ENCODE results near the gene FCER2.
A peak's percentile ranks its signal among the peaks of the same experiment; 100 is the strongest.

Gene FCER2

GRCh38 chr19:7703332-7703731, 1.4 kb upstream of the FCER2 start:
- DNase-seq (ENCODE audit: low read depth in 2 of 2) = no peak

DNA sequence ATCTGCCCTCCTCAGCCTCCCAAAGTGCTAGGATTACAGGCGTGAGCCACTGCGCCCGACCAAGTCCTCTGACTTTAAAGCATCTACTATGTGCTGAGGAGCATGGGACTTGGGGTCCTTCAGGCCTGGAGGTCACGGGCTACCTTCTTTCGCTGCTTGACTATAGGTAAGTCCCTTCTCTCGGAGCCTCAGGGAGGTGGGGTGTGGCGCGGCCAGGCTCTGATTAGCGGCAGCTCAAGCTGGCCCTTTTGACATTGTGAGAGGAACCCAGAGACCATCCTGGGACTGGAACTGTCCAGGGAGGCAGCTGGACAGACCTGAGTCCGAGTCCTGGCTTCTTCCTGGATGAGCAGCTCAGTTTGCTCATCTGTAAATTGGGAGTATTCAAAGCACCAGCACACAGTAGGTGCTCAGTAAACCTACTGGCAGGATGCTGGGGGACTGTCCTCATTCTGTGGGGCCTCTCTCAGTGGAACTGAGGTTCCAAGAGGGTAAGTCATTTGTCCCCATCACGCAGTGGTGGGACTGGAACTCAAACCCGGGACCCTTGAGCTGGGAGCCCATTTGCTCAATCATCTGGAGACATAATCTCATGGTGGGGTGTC, 780 bp downstream of the FCER2 start:
- no peak for DNase-seq (ENCODE audit: low read depth in 2 of 2)

- peak; percentile 28 to 45 for DNase-seq (ENCODE audit: low read depth in 2 of 2)
Measured at GRCh38 chr19:7699417-7700401, 2.2 kb downstream of the FCER2 start.

GRCh38 chr19:7699003-7699402, 2.9 kb downstream of the FCER2 start:
- no peak for DNase-seq (ENCODE audit: low read depth in 2 of 2)

DNA sequence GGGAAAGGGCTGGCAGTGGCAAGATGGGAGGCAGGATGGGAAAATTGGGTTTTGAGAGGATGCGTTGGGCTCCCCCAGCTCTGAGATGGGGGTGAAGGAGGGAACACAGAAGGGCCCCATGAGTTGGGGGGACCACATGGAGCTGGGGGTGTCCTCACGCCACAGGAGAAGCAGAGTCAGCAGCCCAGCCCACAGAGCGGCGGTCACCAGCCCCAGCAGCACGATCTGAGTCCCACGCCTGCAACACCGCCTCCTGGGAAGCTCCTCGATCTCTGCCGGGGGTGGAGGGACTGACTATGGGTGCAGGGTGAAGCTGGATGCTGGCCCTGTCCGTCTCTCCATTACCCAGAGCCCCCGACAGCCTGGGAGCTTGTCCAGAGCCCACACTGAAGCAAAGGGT, 3.3 kb downstream of the FCER2 start:
- no peak for DNase-seq (ENCODE audit: low read depth in 2 of 2)

GRCh38 chr19:7697721-7698287, 4.1 kb downstream of the FCER2 start:
- no peak for DNase-seq (ENCODE audit: low read depth in 2 of 2)

DNA sequence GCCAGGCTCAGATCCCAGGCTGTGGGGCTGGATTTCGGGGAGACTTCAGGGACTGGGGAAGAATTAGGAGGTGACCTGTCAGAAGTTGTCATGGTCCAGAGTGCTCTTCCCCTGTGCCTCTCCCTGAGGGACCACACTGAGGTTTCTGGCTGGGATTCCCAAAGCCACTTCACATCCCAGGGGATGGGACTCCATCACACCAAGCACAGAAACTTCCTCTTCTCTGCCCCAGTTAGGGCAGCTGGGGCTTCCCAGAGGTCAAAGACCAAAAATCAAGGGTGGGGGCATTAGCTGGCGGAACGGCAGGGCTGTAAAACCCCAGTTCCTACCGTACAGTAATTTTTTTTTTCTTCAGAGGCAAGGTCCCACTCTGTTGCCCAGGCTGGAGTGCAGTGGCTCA, 7.4 kb downstream of the FCER2 start:
- DNase-seq (ENCODE audit: low read depth in 2 of 2) = no peak

DNA sequence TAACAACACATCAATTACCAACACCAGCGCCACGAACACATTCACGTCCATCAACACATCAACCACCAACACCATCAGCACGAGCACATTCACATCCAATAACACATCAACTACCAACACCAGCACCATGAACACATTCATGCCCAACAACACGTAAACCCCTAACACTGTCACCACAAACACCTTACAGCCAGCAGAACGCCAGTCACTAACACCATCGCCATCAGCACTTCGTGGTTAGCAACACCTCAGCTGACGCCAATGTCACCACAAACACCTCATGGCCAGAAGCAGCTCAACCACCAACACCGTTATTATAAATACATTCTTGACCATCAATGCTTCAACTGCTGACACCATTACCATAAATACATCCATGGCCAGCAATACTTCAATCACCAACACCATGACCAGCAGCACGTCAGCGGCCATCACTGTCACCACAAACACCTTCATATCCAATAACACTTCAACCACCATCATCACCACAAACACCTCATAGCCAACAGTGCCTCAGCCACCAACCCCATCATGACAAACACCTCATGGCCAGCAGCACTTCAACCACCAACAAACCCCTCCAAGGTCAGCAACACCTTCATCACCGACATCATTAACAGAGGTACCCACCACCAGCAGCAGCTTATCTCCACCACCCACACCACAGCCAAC, 9.4 kb downstream of the FCER2 start:
- DNase-seq (ENCODE audit: low read depth in 2 of 2) = no peak

- no peak for DNase-seq (ENCODE audit: low read depth in 2 of 2)
Measured at GRCh38 chr19:7691497-7691896, 10.4 kb downstream of the FCER2 start.

DNA sequence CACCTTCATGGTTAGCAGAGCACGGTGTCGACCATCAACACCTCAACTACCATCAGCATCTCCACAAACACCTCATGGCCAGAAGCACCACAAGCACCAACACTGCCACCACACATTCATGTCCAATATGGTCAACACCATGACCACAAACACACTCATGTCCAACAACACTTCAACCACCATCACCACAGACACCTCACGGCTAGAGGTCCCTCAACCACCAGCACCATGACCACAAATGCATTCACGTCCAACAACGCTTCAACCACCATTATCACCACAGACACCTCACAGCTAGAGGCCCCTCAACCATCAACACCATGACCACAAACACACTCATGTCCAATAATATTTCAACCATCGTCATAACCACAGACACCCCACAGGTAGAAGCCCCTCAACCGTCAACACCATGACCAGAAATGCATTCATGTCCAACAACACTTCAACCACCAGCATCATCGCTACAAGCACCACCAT, 11.1 kb downstream of the FCER2 start:
- no peak for DNase-seq (ENCODE audit: low read depth in 2 of 2)

GRCh38 chr19:7689165-7689564, 12.8 kb downstream of the FCER2 start:
- no peak for DNase-seq (ENCODE audit: low read depth in 2 of 2)

DNA sequence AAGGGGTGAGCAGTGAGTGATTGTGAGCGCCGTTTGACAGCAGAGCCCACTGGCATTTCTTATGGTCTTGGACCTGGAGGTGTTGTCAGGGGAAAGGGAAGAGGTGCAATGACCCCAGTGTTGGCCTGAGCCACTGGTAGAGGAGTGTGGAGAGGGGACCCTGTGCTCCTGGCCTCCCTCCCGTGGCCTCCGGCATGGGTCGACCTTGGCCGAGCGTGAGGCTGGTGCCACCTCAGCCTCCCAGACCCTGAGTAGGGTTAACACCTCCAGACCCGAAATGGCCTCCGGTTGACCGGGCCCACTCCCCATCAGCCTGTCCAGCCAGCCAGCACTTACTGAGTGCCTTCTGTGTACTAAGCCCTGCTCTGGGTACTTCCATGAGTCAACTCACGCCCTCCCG, 14.8 kb downstream of the FCER2 start:
- DNase-seq (ENCODE audit: low read depth in 2 of 2) = no peak

DNA sequence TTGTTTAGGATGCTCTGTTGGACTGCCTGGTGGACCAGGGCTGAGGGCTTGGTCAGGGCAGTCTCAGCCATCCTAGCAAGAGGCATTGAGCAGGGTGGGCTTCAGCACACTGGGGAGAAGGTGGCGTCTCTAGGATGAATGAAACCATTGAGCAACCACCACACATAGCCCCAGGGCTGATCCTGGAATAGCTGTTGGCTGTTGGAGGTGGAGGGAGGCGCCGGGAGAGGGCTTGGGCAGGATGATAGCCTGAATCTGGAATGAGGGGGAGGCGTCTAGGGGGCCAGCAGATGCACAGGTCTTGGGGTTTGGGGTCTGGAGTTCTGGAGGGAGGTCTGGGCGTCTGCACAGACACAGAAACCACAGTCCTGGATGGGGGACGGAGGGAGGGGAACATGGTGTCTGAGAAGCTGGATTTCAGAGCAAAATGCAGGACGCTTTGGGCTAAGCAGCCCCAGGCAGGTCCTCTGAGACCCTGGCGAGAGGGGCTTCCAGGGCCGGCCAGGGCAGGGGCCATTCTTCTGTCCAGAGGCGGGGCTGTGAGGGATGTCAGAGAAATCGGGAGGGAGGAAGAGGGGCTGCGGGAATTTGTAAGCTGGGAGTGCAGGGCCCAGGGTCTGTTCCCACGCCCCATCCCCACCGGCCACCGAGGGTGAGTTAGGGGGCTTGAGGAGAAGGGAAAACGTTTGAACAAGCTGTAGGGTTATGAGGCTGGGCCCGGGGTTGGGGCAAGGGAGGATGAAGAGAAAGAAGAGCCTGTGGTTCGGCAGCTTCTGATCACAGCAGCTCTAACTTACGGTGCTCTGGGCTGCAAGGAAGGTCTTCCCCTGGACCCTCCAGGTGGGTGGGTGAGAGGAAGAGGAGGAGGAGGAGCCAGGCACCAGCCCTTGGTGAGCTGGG, 16.1 kb downstream of the FCER2 start:
- no peak for DNase-seq (ENCODE audit: low read depth in 2 of 2)

DNA sequence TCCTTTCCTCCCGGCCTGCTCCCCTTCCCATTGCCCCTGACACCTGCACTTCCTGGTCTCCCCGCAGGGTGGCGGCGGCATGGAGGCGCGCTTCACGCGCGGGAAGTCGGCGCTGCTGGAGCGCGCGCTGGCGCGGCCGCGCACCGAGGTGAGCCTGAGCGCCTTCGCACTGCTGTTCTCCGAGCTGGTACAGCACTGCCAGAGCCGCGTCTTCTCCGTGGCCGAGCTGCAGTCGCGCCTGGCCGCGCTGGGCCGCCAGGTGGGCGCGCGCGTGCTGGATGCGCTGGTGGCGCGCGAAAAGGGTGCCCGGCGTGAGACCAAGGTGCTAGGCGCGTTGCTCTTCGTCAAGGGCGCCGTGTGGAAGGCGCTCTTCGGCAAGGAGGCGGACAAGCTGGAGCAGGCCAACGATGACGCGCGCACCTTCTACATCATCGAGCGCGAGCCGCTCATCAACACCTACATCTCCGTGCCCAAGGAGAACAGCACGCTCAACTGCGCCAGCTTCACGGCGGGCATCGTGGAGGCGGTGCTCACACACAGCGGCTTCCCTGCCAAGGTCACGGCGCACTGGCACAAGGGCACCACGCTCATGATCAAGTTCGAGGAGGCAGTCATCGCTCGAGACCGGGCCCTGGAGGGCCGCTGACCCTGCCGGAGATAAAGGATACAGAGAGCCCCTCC, 19.6 kb downstream of the FCER2 start:
- no peak for DNase-seq (ENCODE audit: low read depth in 2 of 2)

GRCh38 chr19:7681340-7682174, 20.4 kb downstream of the FCER2 start:
- peak; percentile 80 to 88 for DNase-seq (ENCODE audit: low read depth in 2 of 2)

DNA sequence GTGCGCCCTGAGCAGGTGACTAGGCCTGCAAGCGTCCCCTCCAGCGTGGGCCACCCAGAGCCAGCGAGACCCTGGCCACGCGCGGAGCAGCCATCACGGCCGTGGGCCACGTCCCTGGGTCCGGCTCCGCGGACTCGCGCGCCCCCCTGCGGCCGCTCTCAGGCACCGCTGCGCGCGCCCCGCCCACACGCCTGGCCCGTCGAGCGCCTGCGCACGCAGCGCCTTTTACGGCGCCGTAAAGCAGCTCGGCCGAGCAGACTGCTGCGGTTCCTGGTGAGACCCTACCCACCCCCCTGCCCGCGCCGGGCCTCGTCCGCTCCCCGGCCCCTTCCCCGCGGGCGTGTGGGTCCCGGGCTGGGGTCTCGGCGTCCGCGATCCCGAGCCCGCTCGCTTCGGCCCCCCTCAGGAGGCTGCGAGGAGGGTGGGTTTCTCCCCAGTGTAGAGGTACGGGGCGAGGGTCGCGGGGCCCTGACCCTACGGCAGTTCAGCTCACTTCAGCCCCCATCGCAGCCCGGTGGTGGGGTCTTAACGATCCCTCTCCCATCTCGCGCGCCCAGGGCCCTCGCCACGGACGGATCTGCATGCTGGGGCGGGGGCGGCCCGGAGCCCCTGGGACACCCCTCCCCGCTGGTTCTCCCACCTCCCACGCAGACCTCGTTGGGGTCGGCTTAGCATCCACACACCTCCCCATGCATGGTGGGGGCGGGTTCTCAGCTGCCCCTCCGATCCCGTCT, 21.2 kb downstream of the FCER2 start, which contains the start of gene TRAPPC5:
Gene TRAPPC5 (plus strand): TSS at position 228 of the 734 bp plus-strand sequence. CDS start 1,421 bp downstream, outside the sequence.
- peak; percentile 80 for DNase-seq (ENCODE audit: low read depth in 2 of 2)

DNA sequence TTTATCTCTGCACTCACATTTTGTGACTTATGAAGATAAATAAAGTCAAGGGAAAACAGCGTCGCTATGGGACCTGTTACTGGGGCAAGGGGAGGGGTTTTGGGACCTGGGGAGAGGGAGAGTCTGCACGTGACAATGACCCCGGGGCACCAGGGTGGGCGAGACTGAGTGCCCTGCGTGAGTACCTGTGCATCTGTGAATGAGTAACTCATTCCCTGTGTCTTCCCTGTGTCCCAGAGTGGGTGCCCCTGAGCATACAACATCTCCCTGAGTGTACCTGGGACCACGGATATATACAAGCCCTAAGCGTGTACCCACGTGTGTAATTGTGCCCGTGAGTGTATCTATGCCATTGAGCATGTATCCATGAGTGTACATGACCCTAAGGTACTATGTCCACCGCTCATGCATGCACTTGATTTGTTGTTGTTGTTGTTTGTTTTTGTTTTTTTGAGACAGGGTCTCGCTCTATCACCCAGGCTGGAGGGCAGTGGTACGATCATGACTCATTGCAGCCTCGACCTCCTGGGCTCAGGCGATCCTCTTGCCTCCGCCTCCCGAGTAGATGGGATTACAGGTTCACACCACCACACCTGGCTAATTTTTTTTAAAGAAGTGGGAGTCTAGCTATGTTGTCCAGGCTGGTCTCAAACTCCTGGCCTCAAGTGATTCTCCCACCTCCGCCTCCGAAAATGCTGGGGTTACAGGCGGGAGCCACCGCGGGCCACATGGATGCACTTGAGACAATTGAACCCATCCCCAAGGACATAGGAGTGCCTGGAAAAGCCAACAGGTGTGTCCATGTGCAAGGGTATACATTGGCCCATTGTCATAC, 21.9 kb downstream of the FCER2 start:
- no peak for DNase-seq (ENCODE audit: low read depth in 2 of 2)

Measured in activated CD4-positive, alpha-beta T cell treated with anti-CD3 and anti-CD28 coated beads for 24 hours (primary cell).